HL-60/S4 treated with retinoic acid at 250 ng/mL for 4 days and 3 days (cell line): ENCODE results near the gene CPA4.
"Not testable (repeated sequence)": the region's sequence is repeated elsewhere in the genome, so short reads cannot be mapped to it uniquely, and the experiment has no call there.

Experiments
- in situ Hi-C: fragments of 300-500 bp; cut with MboI; formaldehyde crosslinking; loops from 2 replicates; pipeline ENCODE4 v1.7.0; 2022; ENCODE audit warnings: low sequenced_read_pairs

Gene CPA4

GRCh38 chr7:130299866-130300265 is 6.9 kb downstream of the CPA4 start:
- in situ Hi-C loops, result no loop called here

GRCh38 chr7:130301501-130302020 is 8.6 kb downstream of the CPA4 start:
- in situ Hi-C loops, result no loop called here

GRCh38 chr7:130302649-130303048 is 9.7 kb downstream of the CPA4 start:
- in situ Hi-C loops, result no loop called here

GRCh38 chr7:130303127-130303526 is 10.2 kb downstream of the CPA4 start:
- in situ Hi-C loops, result no loop called here

GRCh38 chr7:130303551-130303950 is 10.6 kb downstream of the CPA4 start:
- in situ Hi-C loops, result no loop called here

- in situ Hi-C loops, result no loop called here
These were observed 11.0 kb downstream of the CPA4 start for GRCh38 chr7:130303982-130304381.

GRCh38 chr7:130304878-130305277 is 11.9 kb downstream of the CPA4 start:
- in situ Hi-C loops, result no loop called here

GRCh38 chr7:130305433-130306042 is 12.6 kb downstream of the CPA4 start:
- in situ Hi-C loops, result no loop called here

- in situ Hi-C loops, result no loop called here
These were observed 17.0 kb downstream of the CPA4 start for GRCh38 chr7:130309986-130310385.

- in situ Hi-C loops, result no loop called here
These were observed 21.3 kb downstream of the CPA4 start for GRCh38 chr7:130314305-130314704.

GRCh38 chr7:130319541-130319940 is 26.6 kb downstream of the CPA4 start:
- in situ Hi-C loops, result no loop called here

- in situ Hi-C loops, result not testable (repeated sequence)
These were observed 28.7 kb downstream of the CPA4 start for GRCh38 chr7:130321542-130322229.

GRCh38 chr7:130322615-130323014 is 29.7 kb downstream of the CPA4 start:
- in situ Hi-C loops, result no loop called here

- in situ Hi-C loops, result no loop called here
These were observed 31.5 kb downstream of the CPA4 start for GRCh38 chr7:130324306-130324943.

- in situ Hi-C loops, result no loop called here
These were observed 36.7 kb downstream of the CPA4 start for GRCh38 chr7:130329681-130330080.

GRCh38 chr7:130332259-130333053 is 39.5 kb downstream of the CPA4 start:
- in situ Hi-C loops, result no loop called here

GRCh38 chr7:130333832-130334231 is 40.9 kb downstream of the CPA4 start:
- in situ Hi-C loops, result no loop called here

- in situ Hi-C loops, result no loop called here
These were observed 41.3 kb downstream of the CPA4 start for GRCh38 chr7:130334274-130334673.

- in situ Hi-C loops, result no loop called here
These were observed 44.5 kb downstream of the CPA4 start for GRCh38 chr7:130337410-130337971.

- in situ Hi-C loops, result no loop called here
These were observed 45.3 kb downstream of the CPA4 start for GRCh38 chr7:130338233-130338632.

GRCh38 chr7:130341882-130342281 is 48.9 kb downstream of the CPA4 start:
- in situ Hi-C loops, result no loop called here
